Embryonic facial prominence (tissue), 1 donor: Measurements from ENCODE around the gene SLC4A2.

Experiments
- DNase-seq: peaks from one replicate; pipeline ENCODE4 v3.0.0-alpha.2; 2016; ENCODE audit errors: extremely low spot score

The SLC4A2 gene

GRCh38 chr7:151093748-151094147 lies 34.4 kb downstream of the SLC4A2 start:
- no peak for DNase-seq

- no peak for DNase-seq
These were observed 35.3 kb downstream of the SLC4A2 start for GRCh38 chr7:151094675-151095074.

GRCh38 chr7:151095123-151095797 lies 35.9 kb downstream of the SLC4A2 start:
- DNase-seq: no peak

- no peak for DNase-seq
These were observed 36.6 kb downstream of the SLC4A2 start for GRCh38 chr7:151095828-151096475.

GRCh38 chr7:151099486-151100211 lies 40.3 kb downstream of the SLC4A2 start:
- no peak for DNase-seq

GRCh38 chr7:151100921-151101320 lies 41.5 kb downstream of the SLC4A2 start:
- no peak for DNase-seq

GRCh38 chr7:151101621-151102396 lies 42.4 kb downstream of the SLC4A2 start:
- DNase-seq: no peak

GRCh38 chr7:151102991-151103390 lies 43.6 kb downstream of the SLC4A2 start:
- DNase-seq: no peak

- no peak for DNase-seq
These were observed 44.6 kb downstream of the SLC4A2 start for GRCh38 chr7:151103973-151104372.

GRCh38 chr7:151104411-151105235 lies 45.2 kb downstream of the SLC4A2 start:
- no peak for DNase-seq

- DNase-seq: no peak
These were observed 48.5 kb downstream of the SLC4A2 start for GRCh38 chr7:151107882-151108281.

- DNase-seq: no peak
These were observed 50.0 kb downstream of the SLC4A2 start for GRCh38 chr7:151109094-151110048.

- DNase-seq: no peak
These were observed 51.0 kb downstream of the SLC4A2 start for GRCh38 chr7:151110236-151110940.

- no peak for DNase-seq
These were observed 51.7 kb downstream of the SLC4A2 start for GRCh38 chr7:151110941-151111645.

GRCh38 chr7:151113344-151114150 lies 54.2 kb downstream of the SLC4A2 start:
- DNase-seq: no peak

GRCh38 chr7:151114151-151115090 lies 55.0 kb downstream of the SLC4A2 start:
- DNase-seq: no peak
